HEK293 (cell line): ENCODE results near the gene MRPL11.
"Not testable (repeated sequence)": the region's sequence is repeated elsewhere in the genome, so short reads cannot be mapped to it uniquely, and the experiment has no call there.

Experiments
- CTCF ChIP-seq: fragments of 450-650 bp; formaldehyde crosslinking; IDR thresholded peaks from 2 replicates; pipeline ENCODE4 v1.5.1; 2016; ENCODE audit warnings: missing biosample characterization, missing genetic modification characterization
- ZNF791 ChIP-seq: fragments of 450-650 bp; formaldehyde crosslinking; IDR thresholded peaks from 2 replicates; pipeline ENCODE4 v1.5.1; 2016; ENCODE audit warnings: missing biosample characterization, missing genetic modification characterization

GRCh38 chr11:66440101-66440939 lies 1.7 kb upstream of the MRPL11 start:
- not testable (repeated sequence) for TF ChIP-seq CTCF, ZNF791 (tag by site-specific recombination)
